H1 (cell line): ENCODE measurements around the gene OR6V1. TPM values are rescaled to one million over a fixed set of nuclear protein-coding genes. Genes with fewer than 3 reads are reported as not detected.

Experiments
- CTCF ChIA-PET: fragments of 300-600 bp; sonication (Branson Sonifier 250); formaldehyde crosslinking; loops from one replicate; lab custom pipeline; 2021; ENCODE audit not compliant: partially characterized antibody; lab: Charles Lee
- POLR2A ChIA-PET: fragments of 300-600 bp; sonication (Branson Sonifier 250); formaldehyde crosslinking; loops from one replicate; lab custom pipeline; 2021; ENCODE audit warnings: inconsistent platforms; ENCODE audit not compliant: partially characterized antibody; lab: Charles Lee
- DNase-seq, 2 experiments: peaks; one replicate each; pipeline versions ENCODE4 v3.0.0 to v3.0.0-alpha.2; 2010 to 2022; ENCODE audit warnings: low spot score in 2 of 2, low read depth in 1 of 2, mixed read lengths in 1 of 2
- FAIRE-seq: peaks from 2 replicates; lab custom pipeline; 2011; peaks lifted over from hg19 to GRCh38; lab: Jason Lieb, UNC
- H2AFZ ChIP-seq: 2 replicates; pipeline ENCODE4 v1.8.1; 2012; ENCODE audit warnings: low read length, inconsistent platforms
- H2AK5ac ChIP-seq: 2 replicates; pipeline ENCODE4 v1.6.1; 2013; ENCODE audit warnings: low read depth, low read length
- H2BK120ac ChIP-seq: replicated peaks from 2 replicates; pipeline ENCODE3; 2013; ENCODE audit warnings: low read depth, low read length, inconsistent platforms
- H2BK12ac ChIP-seq: 2 replicates; pipeline ENCODE4 v1.6.1; 2013; ENCODE audit warnings: low read depth, low read length
- H2BK15ac ChIP-seq: 2 replicates; pipeline ENCODE4 v1.6.1; 2013; ENCODE audit warnings: low read length
- H2BK20ac ChIP-seq: 2 replicates; pipeline ENCODE4 v1.6.1; 2013; ENCODE audit warnings: low read length
- H2BK5ac ChIP-seq: 2 replicates; pipeline ENCODE4 v1.6.1; 2013; ENCODE audit warnings: low read depth, low read length
- H3K14ac ChIP-seq: 2 replicates; pipeline ENCODE4 v1.6.1; 2013; ENCODE audit warnings: inconsistent platforms; ENCODE audit not compliant: insufficient read length
- H3K18ac ChIP-seq: 2 replicates; pipeline ENCODE4 v1.6.1; 2013; ENCODE audit warnings: low read length; ENCODE audit errors: extremely low read depth
- H3K23ac ChIP-seq: 2 replicates; pipeline ENCODE4 v1.6.1; 2013; ENCODE audit warnings: inconsistent platforms; ENCODE audit not compliant: insufficient read length
- H3K23me2 ChIP-seq: 2 replicates; pipeline ENCODE4 v1.6.1; 2013; ENCODE audit warnings: low read depth, low read length
- H3K27ac ChIP-seq: 2 replicates; pipeline ENCODE4 v1.6.1; 2011; ENCODE audit warnings: low read depth, low read length, inconsistent platforms
- H3K27me3 ChIP-seq, 4 experiments: replicated peaks in 1 of 4; 1 replicate in 1 of 4; 2 replicates in 3 of 4; pipeline versions ENCODE4 v1.6.1 to v1.8.1; 2011 to 2013; ENCODE audit warnings: low read length in 3 of 4, mild to moderate bottlenecking in 3 of 4, inconsistent platforms in 2 of 4, mixed read lengths in 2 of 4, moderate library complexity in 1 of 4; ENCODE audit not compliant: control insufficient read depth in 3 of 4, insufficient read depth in 3 of 4; ENCODE audit errors: extremely low read depth in 1 of 4
- H3K36me3 ChIP-seq, 4 experiments: 2 replicates each; pipeline versions ENCODE4 v1.6.1 to v1.8.1; 2011 to 2013; ENCODE audit warnings: mild to moderate bottlenecking in 4 of 4, low read length in 3 of 4, moderate library complexity in 2 of 4, control low read depth in 1 of 4, inconsistent platforms in 1 of 4; ENCODE audit not compliant: insufficient read depth in 4 of 4, control insufficient read depth in 2 of 4
- H3K4ac ChIP-seq: replicated peaks from 2 replicates; pipeline ENCODE3; 2013; ENCODE audit warnings: low read length, low read depth, mixed read lengths, inconsistent platforms; ENCODE audit not compliant: insufficient read length
- H3K4me1 ChIP-seq, 4 experiments: replicated peaks in 1 of 4; 1 replicate in 1 of 4; 2 replicates in 3 of 4; pipeline versions ENCODE4 v1.6.1 to v1.8.1; 2011 to 2013; ENCODE audit warnings: low read length in 3 of 4, inconsistent platforms in 2 of 4, mixed read lengths in 1 of 4; ENCODE audit not compliant: insufficient read depth in 4 of 4, control insufficient read depth in 3 of 4
- H3K4me2 ChIP-seq, 2 experiments: 2 replicates each; pipeline versions ENCODE4 v1.6.1 to v1.8.1; 2011 to 2013; ENCODE audit warnings: low read depth in 2 of 2, low read length in 2 of 2, control low read depth in 1 of 2, inconsistent platforms in 1 of 2, mild to moderate bottlenecking in 1 of 2; ENCODE audit not compliant: insufficient read depth in 1 of 2
- H3K4me3 ChIP-seq, 4 experiments: fragments of 200-600, 300-600 bp in 1 of 4; sonication (generic), shearing (Covaris generic), sonication (Bioruptor Twin) in 1 of 4; 2 replicates each; pipeline versions ENCODE4 v1.5.1 to v1.8.1; 2011 to 2016; ENCODE audit warnings: low read length in 4 of 4, low read depth in 3 of 4, control low read depth in 2 of 4, inconsistent platforms in 2 of 4, mild to moderate bottlenecking in 2 of 4, mixed read lengths in 1 of 4, moderate library complexity in 1 of 4; ENCODE audit not compliant: insufficient read depth in 2 of 4; ENCODE audit errors: extremely low read depth in 1 of 4
- H3K56ac ChIP-seq: replicated peaks from 2 replicates; pipeline ENCODE3; 2013; ENCODE audit warnings: low read depth, mild to moderate bottlenecking, mixed read lengths, low read length, inconsistent platforms; ENCODE audit not compliant: insufficient read length
- H3K79me1 ChIP-seq: 2 replicates; pipeline ENCODE4 v1.6.1; 2013; ENCODE audit warnings: low read depth, low read length, control low read depth
- H3K79me2 ChIP-seq, 2 experiments: 2 replicates each; pipeline versions ENCODE4 v1.6.1 to v1.8.1; 2012 to 2013; ENCODE audit warnings: low read length in 2 of 2, mild to moderate bottlenecking in 2 of 2, inconsistent platforms in 1 of 2; ENCODE audit not compliant: insufficient read depth in 2 of 2, control insufficient read depth in 1 of 2
- H3K9ac ChIP-seq, 4 experiments: replicated peaks in 1 of 4; 1 replicate in 1 of 4; 2 replicates in 3 of 4; pipeline versions ENCODE4 v1.6.1 to v1.8.1; 2011 to 2013; ENCODE audit warnings: low read depth in 3 of 4, low read length in 3 of 4, control low read depth in 2 of 4, mild to moderate bottlenecking in 2 of 4, moderate library complexity in 2 of 4, inconsistent platforms in 1 of 4; ENCODE audit errors: extremely low read depth in 1 of 4
- H3K9me3 ChIP-seq, 2 experiments: 2 replicates each; pipeline versions ENCODE4 v1.6.1 to v1.8.1; 2012 to 2013; ENCODE audit warnings: mild to moderate bottlenecking in 2 of 2, moderate library complexity in 2 of 2, control low read depth in 1 of 2, inconsistent platforms in 1 of 2, low read depth in 1 of 2, low read length in 1 of 2, mixed read lengths in 1 of 2; ENCODE audit not compliant: insufficient read depth in 2 of 2
- H4K20me1 ChIP-seq, 2 experiments: replicated peaks in 1 of 2; 2 replicates each; pipeline versions ENCODE3 to v1.8.1; 2011 to 2013; ENCODE audit warnings: inconsistent platforms in 2 of 2, low read length in 2 of 2, mild to moderate bottlenecking in 1 of 2; ENCODE audit not compliant: insufficient read depth in 2 of 2, control insufficient read depth in 1 of 2
- H4K5ac ChIP-seq: 2 replicates; pipeline ENCODE4 v1.6.1; 2013; ENCODE audit warnings: low read length, low read depth, mixed read lengths, inconsistent platforms; ENCODE audit not compliant: insufficient read length
- H4K8ac ChIP-seq: 2 replicates; pipeline ENCODE4 v1.8.0; 2013; ENCODE audit warnings: mild to moderate bottlenecking, moderate library complexity, low read length, inconsistent platforms; ENCODE audit not compliant: insufficient read depth; ENCODE audit errors: extremely low read depth
- H4K91ac ChIP-seq: replicated peaks from 2 replicates; pipeline ENCODE3; 2013; ENCODE audit warnings: low read length, mixed read lengths, inconsistent platforms; ENCODE audit not compliant: insufficient read length
- BACH1 ChIP-seq: IDR thresholded peaks from 2 replicates; pipeline ENCODE4 v1.6.1; 2012; ENCODE audit warnings: low read length, improper control_type of control experiment
- EGR1 ChIP-seq: IDR thresholded peaks from 2 replicates; pipeline ENCODE4 v1.6.1; 2011; ENCODE audit warnings: low read depth, low read length, borderline replicate concordance
- EZH2 ChIP-seq: fragments of 200-600 bp; sonication (generic); IDR thresholded peaks from 2 replicates; pipeline ENCODE4 v1.7.1; 2012; ENCODE audit warnings: low read depth, mild to moderate bottlenecking, moderate library complexity, low read length, inconsistent platforms; ENCODE audit not compliant: severe bottlenecking
- KDM4A ChIP-seq: IDR thresholded peaks from one replicate; pipeline ENCODE4 v1.7.1; 2012; ENCODE audit warnings: low read depth, mild to moderate bottlenecking, moderate library complexity, low read length, inconsistent platforms; ENCODE audit not compliant: severe bottlenecking
- MAFK ChIP-seq: IDR thresholded peaks from 2 replicates; pipeline ENCODE4 v1.6.1; 2012; ENCODE audit warnings: low read depth, mild to moderate bottlenecking, improper control_type of control experiment, low read length
- RBBP5 ChIP-seq: IDR thresholded peaks from 2 replicates; pipeline ENCODE4 v1.7.1; 2012; ENCODE audit warnings: low read depth, mild to moderate bottlenecking, inconsistent platforms, low read length, moderate library complexity, borderline replicate concordance
- RNF2 ChIP-seq: fragments of 200-900, 300-1000 bp; sonication (generic); IDR thresholded peaks from 2 replicates; pipeline ENCODE4 v1.7.1; 2016; ENCODE audit warnings: borderline replicate concordance, low read depth, mild to moderate bottlenecking, antibody characterized with exemption, low read length; ENCODE audit not compliant: poor library complexity, severe bottlenecking; ENCODE audit errors: missing control alignments
- SAP30 ChIP-seq: fragments of 300-600 bp; sonication (generic); IDR thresholded peaks from 2 replicates; pipeline ENCODE4 v1.7.1; 2012; ENCODE audit warnings: low read length, moderate library complexity, mild to moderate bottlenecking, inconsistent platforms; ENCODE audit not compliant: insufficient read depth, insufficient replicate concordance
- SP1 ChIP-seq: IDR thresholded peaks from 2 replicates; pipeline ENCODE4 v1.6.1; 2011; ENCODE audit warnings: low read depth, low read length
- WGBS, 2 experiments: shearing (Covaris generic) in 1 of 2; methylation state at CpG; one replicate each; pipeline versions ENCODE4 v1.1.6 to v1.1.7; 2013 to 2015; ENCODE audit warnings: low lambda C conversion rate in 2 of 2, mixed read lengths in 2 of 2, inconsistent platforms in 1 of 2, low coverage in 1 of 2, missing lambda C conversion rate in 1 of 2; ENCODE audit not compliant: insufficient replicate concordance in 2 of 2, insufficient coverage in 1 of 2, insufficient read length in 1 of 2; ENCODE audit errors: extremely low coverage in 1 of 2, missing lambda C conversion rate in 1 of 2; 5-methylcytosine and 5-hydroxymethylcytosine counted together
- polyA plus RNA-seq, 7 experiments: library from polyadenylated mRNA; depleted of rRNA in 3 of 7; stranded (reverse) in 5 of 7; unstranded in 2 of 7; fragments of >200 nt in 5 of 7; fragments of 200-250 nt in 2 of 7; gene quantifications; 1 replicate in 5 of 7; 2 replicates in 1 of 7; 4 replicates in 1 of 7; pipeline versions ENCODE4 v1.2.1 to v1.2.3, GENCODE V29; 2011 to 2013; ENCODE audit warnings: missing spikeins in 2 of 7, mixed read lengths in 2 of 7
- total RNA-seq: library from RNA; stranded (reverse); fragmentation: NEBNext Ultra II Directional; extraction: Animal tissue kit (Norgen Biotek cat#: 25700); gene quantifications from 2 replicates; pipeline ENCODE4 v1.2.1, GENCODE V29; 2021

OR6V1 gene
- total and polyA plus RNA-seq, 2 of the 8 experiments (the other 6 are each of a cell fraction or from before 2014, with no cell fraction given) = not detected

GRCh38 chr7:143073556-143073955, 21.4 kb downstream of the OR6V1 start:
- Histone ChIP-seq H3K9me3 (peaks cover 0 to 3% of the 10 kb centered on the region in 2 experiments; a peak in 1 of 4 replicates), H3K36me3 (no peaks in the 10 kb centered on the region), H3K23ac (no peak overlapping the region), H4K5ac (no peak overlapping the region), H3K79me1 (no peaks in the 10 kb centered on the region), H3K4me3 (no peak overlapping the region), H2BK120ac (no peak overlapping the region), H3K56ac (no peak overlapping the region), H4K8ac (no peak overlapping the region), H3K79me2 (no peaks in the 10 kb centered on the region), H3K23me2 (no peaks in the 10 kb centered on the region), H2BK15ac (no peak overlapping the region), H3K4ac (no peak overlapping the region), H2AFZ (no peak overlapping the region), H4K20me1 (no peaks in the 10 kb centered on the region), H3K18ac (no peak overlapping the region), H2BK5ac (no peak overlapping the region), H3K4me1 (peaks cover 0 to 6% (median 2%) of the 10 kb centered on the region in 4 experiments; a peak in 2 of 7 replicates), H3K9ac (no peak overlapping the region), H2BK12ac (no peak overlapping the region), H3K27ac (no peak overlapping the region), H2AK5ac (no peak overlapping the region), H2BK20ac (no peak overlapping the region), H3K14ac (no peak overlapping the region), H4K91ac (no peak overlapping the region), H3K4me2 (no peak overlapping the region), H3K27me3 (peaks cover 0 to 1% (median 0%) of the 10 kb centered on the region in 4 experiments; a peak in 1 of 7 replicates)
- CTCF ChIA-PET = no interaction called here
- POLR2A ChIA-PET = no interaction called here
- WGBS, 2 experiments = 92 to 100% methylated on average over 1 to 3 of the region's 3 CpGs
- no peak for FAIRE-seq
- TF ChIP-seq RNF2 (no peak), BACH1 (no peak), EZH2 (no peak), EGR1 (no peak), RBBP5 (no peak), SAP30 (no peak), MAFK (no peak), SP1 (no peak), KDM4A (no peak)
- no peak for DNase-seq
